ENCODE data around the gene NACC2. TPM values are rescaled to one million over a fixed set of nuclear protein-coding genes. Genes with fewer than 3 reads are reported as not detected.

The NACC2 gene
- total RNA-seq, 1 experiment from 2014 or later = 34.4 TPM

GRCh38 chr9:135962696-135963307, 132.3 kb downstream of the NACC2 start:
- no peak for DNase-seq (ENCODE audit: low read depth)

- DNase-seq (ENCODE audit: low read depth) = no peak
These were observed 133.0 kb downstream of the NACC2 start for GRCh38 chr9:135961811-135962695.

- DNase-seq (ENCODE audit: low read depth) = peak; percentile 91
These were observed 133.8 kb downstream of the NACC2 start, which contains the start of gene UBAC1 for GRCh38 chr9:135961277-135961715. UBAC1 (minus strand) TSS chr9:135961373; CDS start chr9:135961162, 211 bp downstream.

- peak; percentile 21 for DNase-seq (ENCODE audit: low read depth)
These were observed 134.4 kb downstream of the NACC2 start for GRCh38 chr9:135960411-135961276.

- no peak for DNase-seq (ENCODE audit: low read depth)
These were observed 135.3 kb downstream of the NACC2 start for GRCh38 chr9:135959814-135960213.

DNA sequence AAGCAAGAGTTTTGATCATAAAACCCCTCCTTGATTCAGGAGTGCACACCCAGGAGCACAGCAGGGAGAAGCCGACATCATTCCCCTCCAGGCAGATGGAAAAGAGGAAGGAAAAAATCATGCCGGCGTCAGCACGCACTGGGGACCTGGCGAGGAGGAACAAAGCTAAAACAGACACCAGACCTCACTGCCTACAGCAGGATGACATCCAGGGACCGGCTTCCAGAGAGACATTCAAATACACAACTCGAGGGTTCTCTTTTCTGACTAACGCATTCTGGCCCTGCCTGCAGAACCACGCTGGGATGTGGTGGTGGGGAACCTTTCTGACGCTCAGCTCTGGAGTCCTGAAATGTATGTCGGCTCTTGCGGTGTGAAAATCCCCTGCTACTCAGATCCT, 136.6 kb downstream of the NACC2 start:
- DNase-seq (ENCODE audit: low read depth) = no peak

GRCh38 chr9:135957431-135957830, 137.7 kb downstream of the NACC2 start:
- DNase-seq (ENCODE audit: low read depth) = no peak

DNA sequence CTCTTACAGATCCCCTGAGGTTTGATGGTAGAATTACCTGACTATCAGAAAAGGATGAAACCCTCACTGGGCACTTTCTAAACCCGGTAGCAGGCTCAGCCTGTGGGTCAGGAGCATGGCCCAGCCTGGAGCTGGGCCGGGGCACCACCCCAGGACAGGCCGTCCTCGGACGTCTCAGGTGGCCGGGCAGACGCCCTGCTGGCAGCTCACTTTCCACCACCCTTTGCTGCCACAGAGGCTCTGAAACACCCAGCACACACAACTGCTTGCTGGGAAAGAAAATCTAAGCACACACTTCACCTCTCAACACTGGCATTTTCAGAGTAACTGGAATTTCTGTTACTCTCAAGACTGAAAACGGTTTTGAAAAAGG, 138.3 kb downstream of the NACC2 start:
- DNase-seq (ENCODE audit: low read depth) = no peak

Other genes with a start within 250 kb of the NACC2 start
- 30.1 and 32.0 TPM in 2 replicates for gene CAMSAP1, start 187.7 kb downstream of the NACC2 start, total RNA-seq (2014; rRNA removed)
- 62.3 and 75.3 TPM in 2 replicates for gene UBAC1, start 133.9 kb downstream of the NACC2 start, total RNA-seq (2014; rRNA removed)
- gene TMEM250, start 23.6 kb upstream of the NACC2 start, total RNA-seq (2014; rRNA removed) = 54.7 TPM in 2 replicates
- not detected in 2 replicates for gene LHX3, start 109.8 kb upstream of the NACC2 start, total RNA-seq (2014; rRNA removed)
- gene QSOX2, start 150.5 kb upstream of the NACC2 start, total RNA-seq (2014; rRNA removed) = 17.9 and 20.9 TPM in 2 replicates
- not detected in 2 replicates for gene CCDC187, start 208.8 kb upstream of the NACC2 start, total RNA-seq (2014; rRNA removed)
- 34.1 and 34.4 TPM in 2 replicates for gene GPSM1, start 232.2 kb upstream of the NACC2 start, total RNA-seq (2014; rRNA removed)

Measured in LHCN-M2 (cell line).